WTC11 (cell line): Measurements from ENCODE around the gene THSD4. TPM values are rescaled to one million over a fixed set of nuclear protein-coding genes. Genes with fewer than 3 reads are reported as not detected.
A peak's percentile ranks its signal among the peaks of the same experiment; 100 is the strongest.

ENCODE experiments used
- ATAC-seq: fragments of 200-7000 bp; cut with Tn5 transposase; 2 replicates; pipeline ENCODE4 v1.10.0; 2021; ENCODE audit warnings: mild to moderate bottlenecking, moderate library complexity
- CTCF ChIA-PET: fragments of 300-600 bp; sonication (Branson Sonifier 250); formaldehyde crosslinking; loops from one replicate; lab custom pipeline; 2021; ENCODE audit warnings: antibody characterized with exemption; lab: Charles Lee
- POLR2A ChIA-PET: fragments of 350-600 bp; sonication (Branson Sonifier 250); formaldehyde crosslinking; loops from one replicate; lab custom pipeline; 2021; ENCODE audit warnings: antibody characterized with exemption; lab: Charles Lee
- DNase-seq: peaks from one replicate; pipeline ENCODE4 v3.0.0; 2021; ENCODE audit warnings: low spot score
- H3K27ac Mint-ChIP-seq: 2 replicates; pipeline ENCODE4 v1.8.0; 2021; ENCODE audit warnings: mixed read lengths
- H3K27me3 Mint-ChIP-seq: 2 replicates; pipeline ENCODE4 v1.8.0; 2021; ENCODE audit warnings: low read depth, mild to moderate bottlenecking, moderate library complexity, mixed read lengths
- H3K36me3 Mint-ChIP-seq: 2 replicates; pipeline ENCODE4 v1.8.0; 2021; ENCODE audit warnings: mixed read lengths
- H3K4me1 Mint-ChIP-seq: 2 replicates; pipeline ENCODE4 v1.8.0; 2022; ENCODE audit warnings: mixed read lengths
- H3K4me3 Mint-ChIP-seq: 2 replicates; pipeline ENCODE4 v1.8.0; 2021; ENCODE audit warnings: mild to moderate bottlenecking, moderate library complexity, mixed read lengths
- H3K9me3 Mint-ChIP-seq: 2 replicates; pipeline ENCODE4 v1.8.0; 2021; ENCODE audit warnings: mixed read lengths
- ETV6 ChIP-seq: sonication (generic); formaldehyde crosslinking; IDR thresholded peaks from 2 replicates; pipeline ENCODE4 v1.8.1; 2022; ENCODE audit warnings: mild to moderate bottlenecking, missing genetic modification reagents
- MYBL2 ChIP-seq: sonication (generic); formaldehyde crosslinking; IDR thresholded peaks from 2 replicates; pipeline ENCODE4 v1.8.1; 2023; ENCODE audit warnings: mild to moderate bottlenecking, moderate library complexity, missing genetic modification reagents
- PREB ChIP-seq: sonication (generic); formaldehyde crosslinking; IDR thresholded peaks from 2 replicates; pipeline ENCODE4 v1.8.1; 2022; ENCODE audit warnings: mild to moderate bottlenecking, missing genetic modification reagents, moderate library complexity, borderline replicate concordance
- SMAD3 ChIP-seq: sonication (generic); formaldehyde crosslinking; IDR thresholded peaks from 2 replicates; pipeline ENCODE4 v1.8.0; 2022; ENCODE audit warnings: missing genetic modification reagents, mild to moderate bottlenecking, borderline replicate concordance
- ZNF121 ChIP-seq: sonication (generic); formaldehyde crosslinking; IDR thresholded peaks from 2 replicates; pipeline ENCODE4 v1.8.0; 2023; ENCODE audit warnings: missing genetic modification reagents
- ZNF317 ChIP-seq: sonication (generic); formaldehyde crosslinking; IDR thresholded peaks from 2 replicates; pipeline ENCODE4 v1.8.1; 2023; ENCODE audit warnings: low read depth, mild to moderate bottlenecking, moderate library complexity, missing genetic modification reagents, borderline replicate concordance
- total RNA-seq: library from RNA; stranded (reverse); gene quantifications from 3 replicates; pipeline ENCODE4 v1.2.3, GENCODE V29; 2021
- TF ChIP-seq, protein P1 (sequence below): sonication (generic); formaldehyde crosslinking; IDR thresholded peaks from 2 replicates; pipeline ENCODE4 v1.8.1; 2023; ENCODE audit warnings: mild to moderate bottlenecking, missing genetic modification reagents, borderline replicate concordance
- TF ChIP-seq, protein P2 (sequence below): fragments of 250-450 bp; sonication (Bioruptor Pico); IDR thresholded peaks from 2 replicates; pipeline ENCODE4 v1.9.0; 2021; ENCODE audit warnings: mild to moderate bottlenecking, borderline replicate concordance
- TF ChIP-seq, protein P3 (sequence below): sonication (generic); formaldehyde crosslinking; IDR thresholded peaks from 2 replicates; pipeline ENCODE4 v1.8.0; 2022; ENCODE audit warnings: mild to moderate bottlenecking, missing genetic modification reagents

THSD4 gene
- total RNA-seq, 1 experiment from 2014 or later = 7.8 TPM

GRCh38 chr15:71807125-71807629 is 691.9 kb downstream of the THSD4 start:
- Mint-ChIP-seq H3K4me1 (peaks cover 48% of the 10 kb centered on the region), H3K27ac (peak overlapping the region; percentile 87; the same call in 1 of the 2 replicates), H3K9me3 (no peaks in the 10 kb centered on the region), H3K4me3 (peak overlapping the region; percentile 60), H3K36me3 (no peaks in the 10 kb centered on the region), H3K27me3 (no peaks in the 10 kb centered on the region; the same call in 1 of the 2 replicates)
- ChIA-PET CTCF (interaction anchor here (0.8 to 3.9 kb wide), 9 partner anchors 23 to 372 kb away, joined by 3 to 21 read pairs (median 4); no protein-coding TSS in a partner anchor), POLR2A (no interaction called here)
- TF ChIP-seq ZNF121 (CRISPR knock-in tag) = peak; percentile 93
- TF ChIP-seq, protein P1, sequence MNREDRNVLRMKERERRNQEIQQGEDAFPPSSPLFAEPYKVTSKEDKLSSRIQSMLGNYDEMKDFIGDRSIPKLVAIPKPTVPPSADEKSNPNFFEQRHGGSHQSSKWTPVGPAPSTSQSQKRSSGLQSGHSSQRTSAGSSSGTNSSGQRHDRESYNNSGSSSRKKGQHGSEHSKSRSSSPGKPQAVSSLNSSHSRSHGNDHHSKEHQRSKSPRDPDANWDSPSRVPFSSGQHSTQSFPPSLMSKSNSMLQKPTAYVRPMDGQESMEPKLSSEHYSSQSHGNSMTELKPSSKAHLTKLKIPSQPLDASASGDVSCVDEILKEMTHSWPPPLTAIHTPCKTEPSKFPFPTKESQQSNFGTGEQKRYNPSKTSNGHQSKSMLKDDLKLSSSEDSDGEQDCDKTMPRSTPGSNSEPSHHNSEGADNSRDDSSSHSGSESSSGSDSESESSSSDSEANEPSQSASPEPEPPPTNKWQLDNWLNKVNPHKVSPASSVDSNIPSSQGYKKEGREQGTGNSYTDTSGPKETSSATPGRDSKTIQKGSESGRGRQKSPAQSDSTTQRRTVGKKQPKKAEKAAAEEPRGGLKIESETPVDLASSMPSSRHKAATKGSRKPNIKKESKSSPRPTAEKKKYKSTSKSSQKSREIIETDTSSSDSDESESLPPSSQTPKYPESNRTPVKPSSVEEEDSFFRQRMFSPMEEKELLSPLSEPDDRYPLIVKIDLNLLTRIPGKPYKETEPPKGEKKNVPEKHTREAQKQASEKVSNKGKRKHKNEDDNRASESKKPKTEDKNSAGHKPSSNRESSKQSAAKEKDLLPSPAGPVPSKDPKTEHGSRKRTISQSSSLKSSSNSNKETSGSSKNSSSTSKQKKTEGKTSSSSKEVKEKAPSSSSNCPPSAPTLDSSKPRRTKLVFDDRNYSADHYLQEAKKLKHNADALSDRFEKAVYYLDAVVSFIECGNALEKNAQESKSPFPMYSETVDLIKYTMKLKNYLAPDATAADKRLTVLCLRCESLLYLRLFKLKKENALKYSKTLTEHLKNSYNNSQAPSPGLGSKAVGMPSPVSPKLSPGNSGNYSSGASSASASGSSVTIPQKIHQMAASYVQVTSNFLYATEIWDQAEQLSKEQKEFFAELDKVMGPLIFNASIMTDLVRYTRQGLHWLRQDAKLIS (CRISPR knock-in tag) = no peak
- peak; percentile 43 for DNase-seq
- peak; percentile 51 for ATAC-seq

- Mint-ChIP-seq H3K4me3 (peak overlapping the region; percentile 60), H3K27me3 (no peaks in the 10 kb centered on the region; the same call in 1 of the 2 replicates), H3K36me3 (no peaks in the 10 kb centered on the region), H3K4me1 (peaks cover 45% of the 10 kb centered on the region), H3K9me3 (no peaks in the 10 kb centered on the region), H3K27ac (peak overlapping the region; percentile 73; the same call in 1 of the 2 replicates)
- POLR2A ChIA-PET = no interaction called here
- no peak for TF ChIP-seq ZNF317 (CRISPR knock-in tag)
- no peak for TF ChIP-seq MYBL2 (CRISPR knock-in tag)
- TF ChIP-seq SMAD3 (CRISPR knock-in tag) = no peak
- DNase-seq (no peak), ATAC-seq (peak; percentile 31)
- CTCF ChIA-PET = interaction anchor here (0.7 to 3.9 kb wide), 10 partner anchors 21 to 372 kb away, joined by 3 to 21 read pairs (median 5); no protein-coding TSS in a partner anchor
These were observed 692.4 kb downstream of the THSD4 start for GRCh38 chr15:71807691-71808091.

GRCh38 chr15:71808311-71809020 is 693.2 kb downstream of the THSD4 start:
- no peak for ATAC-seq
- no peaks in the 10 kb centered on the region for H3K36me3 Mint-ChIP-seq
- peak overlapping the region; percentile 60; the same call in 1 of the 2 replicates for H3K4me3 Mint-ChIP-seq

More at GRCh38 chr15:71808311-71809020, 693.2 kb downstream of the THSD4 start:
- TF ChIP-seq ETV6 (CRISPR knock-in tag) (0 out of 2 replicates have a peak, but pooled peaks have one; percentile 35), PREB (CRISPR knock-in tag) (no peak)
- TF ChIP-seq, protein P2, sequence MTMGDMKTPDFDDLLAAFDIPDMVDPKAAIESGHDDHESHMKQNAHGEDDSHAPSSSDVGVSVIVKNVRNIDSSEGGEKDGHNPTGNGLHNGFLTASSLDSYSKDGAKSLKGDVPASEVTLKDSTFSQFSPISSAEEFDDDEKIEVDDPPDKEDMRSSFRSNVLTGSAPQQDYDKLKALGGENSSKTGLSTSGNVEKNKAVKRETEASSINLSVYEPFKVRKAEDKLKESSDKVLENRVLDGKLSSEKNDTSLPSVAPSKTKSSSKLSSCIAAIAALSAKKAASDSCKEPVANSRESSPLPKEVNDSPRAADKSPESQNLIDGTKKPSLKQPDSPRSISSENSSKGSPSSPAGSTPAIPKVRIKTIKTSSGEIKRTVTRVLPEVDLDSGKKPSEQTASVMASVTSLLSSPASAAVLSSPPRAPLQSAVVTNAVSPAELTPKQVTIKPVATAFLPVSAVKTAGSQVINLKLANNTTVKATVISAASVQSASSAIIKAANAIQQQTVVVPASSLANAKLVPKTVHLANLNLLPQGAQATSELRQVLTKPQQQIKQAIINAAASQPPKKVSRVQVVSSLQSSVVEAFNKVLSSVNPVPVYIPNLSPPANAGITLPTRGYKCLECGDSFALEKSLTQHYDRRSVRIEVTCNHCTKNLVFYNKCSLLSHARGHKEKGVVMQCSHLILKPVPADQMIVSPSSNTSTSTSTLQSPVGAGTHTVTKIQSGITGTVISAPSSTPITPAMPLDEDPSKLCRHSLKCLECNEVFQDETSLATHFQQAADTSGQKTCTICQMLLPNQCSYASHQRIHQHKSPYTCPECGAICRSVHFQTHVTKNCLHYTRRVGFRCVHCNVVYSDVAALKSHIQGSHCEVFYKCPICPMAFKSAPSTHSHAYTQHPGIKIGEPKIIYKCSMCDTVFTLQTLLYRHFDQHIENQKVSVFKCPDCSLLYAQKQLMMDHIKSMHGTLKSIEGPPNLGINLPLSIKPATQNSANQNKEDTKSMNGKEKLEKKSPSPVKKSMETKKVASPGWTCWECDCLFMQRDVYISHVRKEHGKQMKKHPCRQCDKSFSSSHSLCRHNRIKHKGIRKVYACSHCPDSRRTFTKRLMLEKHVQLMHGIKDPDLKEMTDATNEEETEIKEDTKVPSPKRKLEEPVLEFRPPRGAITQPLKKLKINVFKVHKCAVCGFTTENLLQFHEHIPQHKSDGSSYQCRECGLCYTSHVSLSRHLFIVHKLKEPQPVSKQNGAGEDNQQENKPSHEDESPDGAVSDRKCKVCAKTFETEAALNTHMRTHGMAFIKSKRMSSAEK = no peak
- TF ChIP-seq, protein P3, sequence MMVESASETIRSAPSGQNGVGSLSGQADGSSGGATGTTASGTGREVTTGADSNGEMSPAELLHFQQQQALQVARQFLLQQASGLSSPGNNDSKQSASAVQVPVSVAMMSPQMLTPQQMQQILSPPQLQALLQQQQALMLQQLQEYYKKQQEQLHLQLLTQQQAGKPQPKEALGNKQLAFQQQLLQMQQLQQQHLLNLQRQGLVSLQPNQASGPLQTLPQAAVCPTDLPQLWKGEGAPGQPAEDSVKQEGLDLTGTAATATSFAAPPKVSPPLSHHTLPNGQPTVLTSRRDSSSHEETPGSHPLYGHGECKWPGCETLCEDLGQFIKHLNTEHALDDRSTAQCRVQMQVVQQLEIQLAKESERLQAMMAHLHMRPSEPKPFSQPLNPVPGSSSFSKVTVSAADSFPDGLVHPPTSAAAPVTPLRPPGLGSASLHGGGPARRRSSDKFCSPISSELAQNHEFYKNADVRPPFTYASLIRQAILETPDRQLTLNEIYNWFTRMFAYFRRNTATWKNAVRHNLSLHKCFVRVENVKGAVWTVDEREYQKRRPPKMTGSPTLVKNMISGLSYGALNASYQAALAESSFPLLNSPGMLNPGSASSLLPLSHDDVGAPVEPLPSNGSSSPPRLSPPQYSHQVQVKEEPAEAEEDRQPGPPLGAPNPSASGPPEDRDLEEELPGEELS (CRISPR knock-in tag) = 0 out of 2 replicates have a peak, but pooled peaks have one; percentile 15
- Mint-ChIP-seq H3K27ac (peak overlapping the region; percentile 73; the same call in 1 of the 2 replicates), H3K4me1 (peaks cover 40% of the 10 kb centered on the region), H3K9me3 (no peaks in the 10 kb centered on the region), H3K27me3 (no peaks in the 10 kb centered on the region; the same call in 1 of the 2 replicates)
- POLR2A ChIA-PET = no interaction called here
- DNase-seq = no peak
- CTCF ChIA-PET = interaction anchor here (0.7 to 3.9 kb wide), 9 partner anchors 20 to 371 kb away, joined by 3 to 21 read pairs (median 4); no protein-coding TSS in a partner anchor
